K562 (cell line): ENCODE data around the gene ARMC6. TPM values are rescaled to one million over a fixed set of nuclear protein-coding genes. Genes with fewer than 3 reads are reported as not detected.

Experiments
- CBX3 ChIP-seq, 2 experiments: IDR thresholded peaks; 1 replicate in 1 of 2; 2 replicates in 1 of 2; pipeline ENCODE4 v1.6.1; 2012; ENCODE audit warnings: inconsistent platforms in 2 of 2, low read length in 2 of 2, borderline replicate concordance in 1 of 2, control low read depth in 1 of 2
- FOS ChIP-seq: IDR thresholded peaks from 3 replicates; pipeline ENCODE4 v1.6.1; 2011; ENCODE audit not compliant: insufficient read length; ENCODE audit errors: extremely low read depth
- GABPB1 ChIP-seq: sonication (generic); formaldehyde crosslinking; IDR thresholded peaks from 2 replicates; pipeline ENCODE4 v1.8.0; 2022; ENCODE audit warnings: mild to moderate bottlenecking, missing genetic modification reagents
- NR2C2 ChIP-seq, 2 experiments: fragments of 200-800 bp in 1 of 2; sonication (Bioruptor generic) in 1 of 2; sonication (generic) in 1 of 2; formaldehyde crosslinking in 1 of 2; IDR thresholded peaks; 2 replicates each; pipeline versions ENCODE4 v1.6.1 to v1.8.0; 2016 to 2022; ENCODE audit warnings: mild to moderate bottlenecking in 1 of 2, missing compliant biosample characterization in 1 of 2, missing genetic modification characterization in 1 of 2, missing genetic modification reagents in 1 of 2
- SFPQ ChIP-seq: fragments of 200-400 bp; formaldehyde crosslinking; IDR thresholded peaks from 2 replicates; pipeline ENCODE4 v1.6.1; 2017; ENCODE audit warnings: mild to moderate bottlenecking, low read depth, low read length, moderate library complexity
- SMARCA4 ChIP-seq: fragments of 450-650 bp; IDR thresholded peaks from 2 replicates; pipeline ENCODE4 v1.6.1; 2016
- ZBTB34 ChIP-seq: fragments of 250-450 bp; sonication (Bioruptor Pico); IDR thresholded peaks from 2 replicates; pipeline ENCODE4 v1.8.0; 2021; ENCODE audit warnings: mild to moderate bottlenecking, moderate library complexity
- ZBTB8A ChIP-seq: fragments of 450-650 bp; IDR thresholded peaks from 2 replicates; pipeline ENCODE4 v1.6.1; 2018; ENCODE audit warnings: mild to moderate bottlenecking, moderate library complexity; ENCODE audit not compliant: partially characterized antibody
- ZNF407 ChIP-seq: fragments of 450-650 bp; IDR thresholded peaks from 2 replicates; pipeline ENCODE4 v1.6.1; 2016; ENCODE audit warnings: low read depth
- ZNF707 ChIP-seq: fragments of 250-450 bp; sonication (Bioruptor Pico); conservative IDR thresholded peaks from 2 replicates; pipeline ENCODE4 v1.8.0; 2022; ENCODE audit warnings: inconsistent platforms, mild to moderate bottlenecking, moderate library complexity
- polyA plus RNA-seq, 8 experiments: library from polyadenylated mRNA; depleted of rRNA in 4 of 8; stranded (reverse) in 5 of 8; unstranded in 3 of 8; fragments of >200 nt; fragmentation: Nextera tagmentation in 2 of 8; fragmentation: Illumina TruSeq in 1 of 8; extraction: Ambion mirVana in 2 of 8; extraction: Trizol in 1 of 8; gene quantifications; 2 replicates each; pipeline versions ENCODE4 v1.2.1 to v1.2.3, GENCODE V29; 2011 to 2014; ENCODE audit warnings: inconsistent platforms in 1 of 8, missing spikeins in 1 of 8
- total RNA-seq, 7 experiments: library from RNA; depleted of rRNA in 6 of 7; stranded (reverse); fragments of >200 nt in 6 of 7; fragmentation: Illumina TruSeq in 2 of 7; extraction: Trizol in 2 of 7; gene quantifications; 2 replicates each; pipeline versions ENCODE4 v1.2.1 to v1.2.3, GENCODE V29; 2011 to 2021; ENCODE audit warnings: low replicate concordance in 1 of 7
- TF ChIP-seq, protein P1 (sequence below), 2 experiments: IDR thresholded peaks; 2 replicates each; pipeline ENCODE4 v1.6.1; 2012; ENCODE audit warnings: improper control_type of control experiment in 2 of 2, low read depth in 2 of 2, low read length in 2 of 2, borderline replicate concordance in 1 of 2

Gene ARMC6
- total and polyA plus RNA-seq, 9 of the 15 experiments (the other 6 are each of a cell fraction or from before 2014, with no cell fraction given): 2.1 to 93.4 (median 63.6) TPM

DNA sequence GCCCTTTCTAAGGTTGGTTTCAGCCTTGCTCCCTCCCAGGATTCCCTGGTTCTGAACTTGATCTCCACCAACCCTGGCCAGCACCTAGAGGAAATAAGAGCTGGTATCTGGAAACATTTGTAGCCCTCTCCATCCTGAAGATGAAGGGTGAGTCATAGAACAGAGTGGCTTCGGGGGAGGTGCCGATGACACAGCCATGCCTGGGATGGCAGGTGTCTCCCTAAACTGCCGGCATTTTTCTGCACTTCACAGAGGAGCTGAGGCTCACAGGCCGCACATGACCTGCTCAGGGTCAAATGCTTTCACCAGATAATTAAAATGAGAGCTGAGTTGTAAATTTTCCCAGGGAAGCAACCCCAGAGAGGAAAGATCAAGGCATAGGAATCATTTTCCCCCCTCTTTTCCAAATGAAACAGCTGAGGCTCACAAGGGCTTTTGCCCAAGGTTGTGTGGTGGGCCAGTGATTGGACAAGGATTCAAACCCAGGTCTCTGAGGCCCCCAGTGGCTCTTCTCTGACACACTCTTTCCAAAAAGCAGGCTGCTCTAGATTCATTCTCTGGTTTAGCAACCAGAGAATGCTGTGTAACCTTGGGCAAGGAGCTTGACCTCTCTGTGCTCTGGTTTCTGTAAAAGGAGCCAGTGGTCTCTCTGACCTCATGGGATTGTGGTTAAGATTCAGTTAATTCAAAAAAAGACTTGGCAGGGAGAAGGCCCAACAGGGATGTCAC, 29.2 kb downstream of the ARMC6 start (continued):
- TF ChIP-seq ZNF407: 0 out of 2 replicates have a peak, but pooled peaks have one; percentile 27
- no peak for TF ChIP-seq NR2C2 (CRISPR knock-in tag; IDR thresholded peaks at IDR 0.05)
- peak; percentile 58 for TF ChIP-seq NR2C2 (tag; IDR thresholded peaks at IDR 0.05)
- TF ChIP-seq SMARCA4: peak; percentile 81
- TF ChIP-seq SFPQ: no peak
- TF ChIP-seq GABPB1 (CRISPR knock-in tag): no peak
- peak; percentile 55 for TF ChIP-seq FOS
- TF ChIP-seq, protein P1, sequence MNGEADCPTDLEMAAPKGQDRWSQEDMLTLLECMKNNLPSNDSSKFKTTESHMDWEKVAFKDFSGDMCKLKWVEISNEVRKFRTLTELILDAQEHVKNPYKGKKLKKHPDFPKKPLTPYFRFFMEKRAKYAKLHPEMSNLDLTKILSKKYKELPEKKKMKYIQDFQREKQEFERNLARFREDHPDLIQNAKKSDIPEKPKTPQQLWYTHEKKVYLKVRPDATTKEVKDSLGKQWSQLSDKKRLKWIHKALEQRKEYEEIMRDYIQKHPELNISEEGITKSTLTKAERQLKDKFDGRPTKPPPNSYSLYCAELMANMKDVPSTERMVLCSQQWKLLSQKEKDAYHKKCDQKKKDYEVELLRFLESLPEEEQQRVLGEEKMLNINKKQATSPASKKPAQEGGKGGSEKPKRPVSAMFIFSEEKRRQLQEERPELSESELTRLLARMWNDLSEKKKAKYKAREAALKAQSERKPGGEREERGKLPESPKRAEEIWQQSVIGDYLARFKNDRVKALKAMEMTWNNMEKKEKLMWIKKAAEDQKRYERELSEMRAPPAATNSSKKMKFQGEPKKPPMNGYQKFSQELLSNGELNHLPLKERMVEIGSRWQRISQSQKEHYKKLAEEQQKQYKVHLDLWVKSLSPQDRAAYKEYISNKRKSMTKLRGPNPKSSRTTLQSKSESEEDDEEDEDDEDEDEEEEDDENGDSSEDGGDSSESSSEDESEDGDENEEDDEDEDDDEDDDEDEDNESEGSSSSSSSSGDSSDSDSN (IDR thresholded peaks at IDR 0.05; ENCODE audit: borderline replicate concordance in 1 of 2, low read depth in 2 of 2, low read length in 2 of 2): 0 out of 4 replicates have a peak, but pooled peaks of 1 of the 2 experiments have one; percentile 23
- TF ChIP-seq ZBTB8A: no peak
- TF ChIP-seq ZNF707: no peak
- 0 out of 3 replicates have a peak, but pooled peaks of 1 of the 2 experiments have one; percentile 7 for TF ChIP-seq CBX3 (IDR thresholded peaks at IDR 0.05; ENCODE audit: borderline replicate concordance in 1 of 2, low read length in 2 of 2)
- TF ChIP-seq ZBTB34 (CRISPR knock-in tag): no peak
